SK-N-MC (cell line): ENCODE results near the gene RBM45.

Experiments used
- DNase-seq: peaks from one replicate; pipeline ENCODE4 v3.0.0-alpha.2; 2011; ENCODE audit warnings: low read depth, low spot score
- H3K27ac ChIP-seq: fragments of 200-600 bp; sonication (generic); 2 replicates; pipeline ENCODE4 v1.5.1; 2016; ENCODE audit warnings: mixed run types
- H3K36me3 ChIP-seq: fragments of 200-600 bp; sonication (generic); 2 replicates; pipeline ENCODE4 v1.6.1; 2017; ENCODE audit warnings: antibody characterized with exemption, low read length, mixed read lengths; ENCODE audit not compliant: insufficient read depth
- H3K4me3 ChIP-seq: fragments of 200-600 bp; sonication (generic); 2 replicates; pipeline ENCODE4 v1.5.1; 2016
- H3K9ac ChIP-seq: fragments of 200-600 bp; sonication (generic); 2 replicates; pipeline ENCODE4 v1.8.0; 2017; ENCODE audit warnings: mixed run types, mixed read lengths; ENCODE audit not compliant: insufficient read length
- H3K9me3 ChIP-seq: fragments of 200-600 bp; sonication (generic); 2 replicates; pipeline ENCODE4 v1.6.1; 2017; ENCODE audit warnings: low read depth, mild to moderate bottlenecking, antibody characterized with exemption, low read length, moderate library complexity, mixed read lengths
- EZH2 ChIP-seq: fragments of 200-600 bp; sonication (generic); IDR thresholded peaks from one replicate; pipeline ENCODE4 v1.6.1; 2017; ENCODE audit warnings: antibody characterized with exemption
- FOXP2 ChIP-seq: optimal IDR thresholded peaks from 2 replicates; pipeline ENCODE3; 2011; ENCODE audit warnings: mild to moderate bottlenecking, moderate library complexity; ENCODE audit not compliant: insufficient read depth; ENCODE audit errors: extremely low read length, control extremely low read depth
- POLR2AphosphoS5 ChIP-seq: IDR thresholded peaks from 2 replicates; pipeline ENCODE4 v1.6.1; 2012; ENCODE audit warnings: mild to moderate bottlenecking, low read depth, low read length, borderline replicate concordance

The RBM45 gene

DNA sequence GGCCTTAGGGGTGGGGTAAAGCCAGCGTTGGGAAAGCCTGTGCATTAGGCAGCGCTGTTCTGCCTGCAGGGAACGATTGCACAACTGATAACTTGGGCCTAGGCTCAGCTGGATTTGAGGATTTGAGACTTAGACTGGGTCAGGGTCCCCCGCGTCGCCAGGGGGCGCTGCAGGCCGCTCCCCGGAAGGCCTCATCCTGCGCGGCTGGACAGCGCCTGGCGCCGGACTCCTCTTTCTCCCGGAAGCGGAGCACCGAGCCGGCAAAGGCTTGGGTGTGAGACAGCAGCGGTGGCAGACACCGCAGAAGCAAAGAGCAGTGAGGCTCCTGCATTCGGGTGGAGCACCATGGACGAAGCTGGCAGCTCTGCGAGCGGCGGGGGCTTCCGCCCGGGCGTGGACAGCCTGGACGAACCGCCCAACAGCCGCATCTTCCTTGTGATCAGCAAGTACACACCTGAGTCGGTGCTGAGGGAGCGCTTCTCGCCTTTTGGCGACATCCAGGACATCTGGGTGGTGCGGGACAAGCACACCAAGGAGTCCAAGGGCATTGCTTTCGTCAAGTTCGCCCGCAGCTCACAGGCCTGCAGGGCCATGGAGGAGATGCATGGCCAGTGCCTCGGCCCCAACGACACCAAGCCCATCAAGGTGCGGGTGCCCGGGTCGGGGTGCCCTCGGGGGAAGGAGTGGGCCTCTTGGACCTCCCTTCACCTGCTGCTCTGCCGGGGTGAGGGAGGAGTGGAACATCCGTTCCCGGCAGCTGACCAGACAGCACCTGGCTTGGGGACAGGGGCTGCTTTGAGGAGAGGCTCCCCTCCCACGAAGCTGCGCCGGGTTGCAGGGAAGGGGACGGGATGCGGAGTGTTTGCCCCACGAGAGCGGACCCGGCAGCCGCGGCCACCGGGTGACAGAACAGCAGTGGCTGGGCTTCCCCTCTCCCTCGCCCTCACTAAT, at the start of gene RBM45:
Gene RBM45, plus strand, starts transcription at position 236 of the 951 bp plus-strand sequence. Its CDS starts 110 bp downstream, at position 346.
- peak; percentile 83 for DNase-seq
- H3K9ac ChIP-seq: peak within 1 kb of the TSS; percentile 80
- H3K27ac ChIP-seq: no peak within 1 kb of the TSS
- peak within 1 kb of the TSS; percentile 92 for H3K4me3 ChIP-seq
- H3K36me3 ChIP-seq: 0 out of 2 replicates have a peak, but pooled peaks cover 6% of the 10 kb centered on the region
- TF ChIP-seq EZH2 (no peak), POLR2AphosphoS5 (peak; percentile 87)
- H3K9me3 ChIP-seq: no peaks in the 10 kb centered on the region

DNA sequence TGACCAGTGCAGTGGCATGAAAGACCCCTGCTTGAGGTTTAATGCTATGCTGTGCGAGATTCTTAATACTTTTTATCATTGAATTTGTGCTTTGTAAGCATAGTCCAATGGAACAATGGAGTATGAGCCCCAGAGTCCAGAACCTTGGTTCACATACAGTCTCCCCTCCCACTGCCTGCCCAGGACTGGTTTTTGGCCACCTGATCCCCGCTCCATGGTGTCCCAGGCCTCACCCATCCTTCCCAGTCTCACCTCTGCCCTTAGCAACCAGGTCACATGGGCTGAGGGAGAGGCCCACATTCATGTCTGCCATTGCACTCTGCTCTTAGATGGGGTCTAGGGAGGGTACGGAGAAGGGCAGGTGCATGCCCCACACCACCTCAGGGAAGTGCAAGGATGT, 45.9 kb upstream of the RBM45 start:
- Histone ChIP-seq H3K4me3 (no peak overlapping the region), H3K9me3 (no peaks in the 10 kb centered on the region), H3K9ac (no peak overlapping the region), H3K27ac (no peak overlapping the region), H3K36me3 (no peaks in the 10 kb centered on the region)
- DNase-seq: no peak
- TF ChIP-seq EZH2 (no peak), POLR2AphosphoS5 (no peak)

GRCh38 chr2:178066890-178067669, 45.2 kb upstream of the RBM45 start:
- TF ChIP-seq EZH2 (no peak), POLR2AphosphoS5 (no peak), FOXP2 (no peak)
- H3K36me3 ChIP-seq: no peaks in the 10 kb centered on the region
- no peak overlapping the region for H3K9ac ChIP-seq
- H3K4me3 ChIP-seq: no peak overlapping the region
- no peak for DNase-seq
- H3K27ac ChIP-seq: no peak overlapping the region
- H3K9me3 ChIP-seq: no peaks in the 10 kb centered on the region

- no peak for DNase-seq
- Histone ChIP-seq H3K9ac (no peak overlapping the region), H3K27ac (no peak overlapping the region), H3K9me3 (no peaks in the 10 kb centered on the region), H3K4me3 (no peak overlapping the region), H3K36me3 (no peaks in the 10 kb centered on the region)
- TF ChIP-seq FOXP2 (no peak), EZH2 (no peak), POLR2AphosphoS5 (no peak)
Observed at GRCh38 chr2:178068823-178069454, 43.3 kb upstream of the RBM45 start.

DNA sequence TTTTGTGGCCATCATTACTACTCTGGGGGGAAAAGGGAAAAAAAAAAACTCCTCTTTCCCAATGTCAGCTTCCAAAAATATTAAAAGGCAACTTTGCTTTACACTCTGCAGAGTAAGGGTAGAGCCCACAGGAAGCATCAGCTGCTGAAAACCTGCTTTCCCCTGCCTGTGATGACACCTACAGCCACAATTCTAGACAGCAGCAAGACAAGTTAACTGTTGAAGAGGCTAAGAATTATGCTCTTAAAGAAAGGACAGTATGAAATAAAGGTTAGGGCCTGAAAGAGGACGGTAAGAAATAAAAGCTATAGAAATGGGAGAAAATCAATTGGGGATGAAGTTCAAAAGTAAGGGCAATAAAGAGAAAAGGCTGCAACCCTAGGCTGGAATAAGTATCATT, 42.7 kb upstream of the RBM45 start:
- TF ChIP-seq POLR2AphosphoS5 (no peak), EZH2 (no peak), FOXP2 (no peak)
- Histone ChIP-seq H3K9ac (no peak overlapping the region), H3K36me3 (no peaks in the 10 kb centered on the region), H3K9me3 (no peaks in the 10 kb centered on the region), H3K27ac (no peak overlapping the region), H3K4me3 (no peak overlapping the region)
- DNase-seq: no peak

GRCh38 chr2:178070824-178071223, 41.4 kb upstream of the RBM45 start:
- no peak for TF ChIP-seq POLR2AphosphoS5
- TF ChIP-seq FOXP2: no peak
- no peak for TF ChIP-seq EZH2
- no peaks in the 10 kb centered on the region for H3K9me3 ChIP-seq
- no peak overlapping the region for H3K9ac ChIP-seq
- DNase-seq: no peak
- H3K4me3 ChIP-seq: no peak overlapping the region
- H3K27ac ChIP-seq: no peak overlapping the region
- no peaks in the 10 kb centered on the region for H3K36me3 ChIP-seq

GRCh38 chr2:178072000-178072382, 40.2 kb upstream of the RBM45 start:
- Histone ChIP-seq H3K9ac (no peak overlapping the region), H3K9me3 (no peaks in the 10 kb centered on the region), H3K36me3 (no peaks in the 10 kb centered on the region), H3K4me3 (peak overlapping the region; percentile 79), H3K27ac (no peak overlapping the region)
- no peak for DNase-seq
- no peak for TF ChIP-seq EZH2
- no peak for TF ChIP-seq POLR2AphosphoS5
- TF ChIP-seq FOXP2: no peak
